Measurements from ENCODE around the gene SPECC1L. TPM values are rescaled to one million over a fixed set of nuclear protein-coding genes. Genes with fewer than 3 reads are reported as not detected.

The SPECC1L gene
- total RNA-seq, 1 donor from 2014 or later: 35.9 TPM

DNA sequence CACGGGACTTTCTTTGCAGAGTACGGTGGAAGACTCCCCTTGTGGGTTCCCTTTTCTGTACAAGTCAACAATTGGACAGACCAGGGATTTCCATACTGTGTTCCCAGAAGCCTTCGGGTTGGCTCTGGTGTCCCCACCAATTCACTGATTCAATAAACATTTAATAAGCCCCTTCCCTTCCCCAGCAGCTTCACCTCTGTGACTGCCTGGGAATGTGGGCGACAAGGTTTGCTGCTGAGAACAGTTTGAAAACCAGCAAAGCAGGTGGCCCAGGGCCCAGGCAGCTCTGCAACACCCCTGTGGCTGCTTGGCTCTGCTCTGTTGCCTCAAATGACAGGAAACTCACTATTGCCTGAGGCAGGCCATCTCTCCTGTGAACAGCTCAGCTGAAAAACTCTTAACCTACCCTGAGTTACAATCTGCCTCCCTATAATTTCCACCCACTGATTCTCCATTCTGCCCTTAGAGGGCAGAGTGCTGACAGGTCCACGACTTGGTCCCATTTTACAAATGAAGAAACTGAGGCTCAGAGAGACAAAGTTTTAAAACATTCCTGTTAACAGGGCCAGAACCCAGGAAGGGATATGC is 167.2 kb downstream of the SPECC1L start:
- no peak for DNase-seq (ENCODE audit: low spot score)
- no peaks in the 10 kb centered on the region for H3K27me3 Mint-ChIP-seq (ENCODE audit: low read depth)
- no peak overlapping the region for H3K4me3 Mint-ChIP-seq (ENCODE audit: low read depth)
- peak overlapping the region; percentile 39 for H3K27ac Mint-ChIP-seq
- H3K36me3 Mint-ChIP-seq (ENCODE audit: low read depth): peaks cover 73% of the 10 kb centered on the region
- no peaks in the 10 kb centered on the region for H3K9me3 Mint-ChIP-seq
- intact Hi-C loops (cut with micrococcal nuclease): no loop called here
- H3K4me1 Mint-ChIP-seq (ENCODE audit: low read depth): peaks cover 63% of the 10 kb centered on the region

GRCh38 chr22:24440270-24440717 is 169.7 kb downstream of the SPECC1L start:
- Mint-ChIP-seq H3K4me1 (ENCODE audit: low read depth) (peaks cover 54% of the 10 kb centered on the region), H3K36me3 (ENCODE audit: low read depth) (peaks cover 71% of the 10 kb centered on the region), H3K27ac (no peak overlapping the region), H3K27me3 (ENCODE audit: low read depth) (no peaks in the 10 kb centered on the region), H3K9me3 (no peaks in the 10 kb centered on the region), H3K4me3 (ENCODE audit: low read depth) (no peak overlapping the region)
- intact Hi-C loops (cut with micrococcal nuclease): no loop called here
- no peak for DNase-seq (ENCODE audit: low spot score)

DNA sequence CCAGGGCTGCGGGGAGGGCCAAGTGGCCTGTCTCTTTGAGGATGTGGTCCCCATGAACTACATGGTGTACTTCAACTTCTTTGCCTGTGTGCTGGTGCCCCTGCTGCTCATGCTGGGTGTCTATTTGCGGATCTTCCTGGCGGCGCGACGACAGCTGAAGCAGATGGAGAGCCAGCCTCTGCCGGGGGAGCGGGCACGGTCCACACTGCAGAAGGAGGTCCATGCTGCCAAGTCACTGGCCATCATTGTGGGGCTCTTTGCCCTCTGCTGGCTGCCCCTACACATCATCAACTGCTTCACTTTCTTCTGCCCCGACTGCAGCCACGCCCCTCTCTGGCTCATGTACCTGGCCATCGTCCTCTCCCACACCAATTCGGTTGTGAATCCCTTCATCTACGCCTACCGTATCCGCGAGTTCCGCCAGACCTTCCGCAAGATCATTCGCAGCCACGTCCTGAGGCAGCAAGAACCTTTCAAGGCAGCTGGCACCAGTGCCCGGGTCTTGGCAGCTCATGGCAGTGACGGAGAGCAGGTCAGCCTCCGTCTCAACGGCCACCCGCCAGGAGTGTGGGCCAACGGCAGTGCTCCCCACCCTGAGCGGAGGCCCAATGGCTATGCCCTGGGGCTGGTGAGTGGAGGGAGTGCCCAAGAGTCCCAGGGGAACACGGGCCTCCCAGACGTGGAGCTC is 170.2 kb downstream of the SPECC1L start:
- DNase-seq (ENCODE audit: low spot score): no peak
- Mint-ChIP-seq H3K4me3 (ENCODE audit: low read depth) (no peak overlapping the region), H3K27me3 (ENCODE audit: low read depth) (no peaks in the 10 kb centered on the region), H3K9me3 (no peaks in the 10 kb centered on the region), H3K27ac (peak overlapping the region; percentile 51), H3K36me3 (ENCODE audit: low read depth) (peaks cover 68% of the 10 kb centered on the region), H3K4me1 (ENCODE audit: low read depth) (peaks cover 54% of the 10 kb centered on the region)
- intact Hi-C loops (cut with micrococcal nuclease): no loop called here

- Mint-ChIP-seq H3K27ac (peak overlapping the region; percentile 59), H3K27me3 (ENCODE audit: low read depth) (no peaks in the 10 kb centered on the region), H3K9me3 (no peaks in the 10 kb centered on the region), H3K4me3 (ENCODE audit: low read depth) (no peak overlapping the region), H3K36me3 (ENCODE audit: low read depth) (peaks cover 65% of the 10 kb centered on the region), H3K4me1 (ENCODE audit: low read depth) (peaks cover 56% of the 10 kb centered on the region)
- intact Hi-C loops (cut with micrococcal nuclease): no loop called here
- DNase-seq (ENCODE audit: low spot score): no peak
These were observed 171.0 kb downstream of the SPECC1L start for GRCh38 chr22:24441406-24442351.

DNA sequence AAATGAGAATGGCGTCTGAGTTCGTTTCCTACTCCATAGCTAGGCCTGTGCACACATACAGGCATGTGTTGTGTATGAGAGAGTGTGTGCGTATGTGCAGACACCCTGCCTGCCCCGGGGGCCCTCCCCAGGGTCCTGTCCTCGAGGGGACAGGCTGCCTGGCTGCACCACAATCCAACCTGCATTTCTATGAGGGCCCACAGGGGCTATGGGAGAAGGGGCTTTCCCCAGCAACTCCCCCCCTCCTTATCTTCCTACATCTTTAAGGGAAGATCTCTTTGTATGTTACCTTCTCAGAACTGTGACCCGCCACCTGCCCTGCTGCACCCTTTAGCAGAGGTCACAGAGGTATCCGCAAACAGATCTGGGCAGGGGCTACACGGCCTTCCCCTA is 171.7 kb downstream of the SPECC1L start:
- Mint-ChIP-seq H3K27me3 (ENCODE audit: low read depth) (no peaks in the 10 kb centered on the region), H3K4me3 (ENCODE audit: low read depth) (no peak overlapping the region), H3K9me3 (no peaks in the 10 kb centered on the region), H3K36me3 (ENCODE audit: low read depth) (peaks cover 61% of the 10 kb centered on the region), H3K4me1 (ENCODE audit: low read depth) (peaks cover 54% of the 10 kb centered on the region), H3K27ac (no peak overlapping the region)
- intact Hi-C loops (cut with micrococcal nuclease): no loop called here
- DNase-seq (ENCODE audit: low spot score): no peak

- Mint-ChIP-seq H3K27me3 (ENCODE audit: low read depth) (no peaks in the 10 kb centered on the region), H3K4me3 (ENCODE audit: low read depth) (no peak overlapping the region), H3K27ac (no peak overlapping the region), H3K36me3 (ENCODE audit: low read depth) (peaks cover 48% of the 10 kb centered on the region), H3K9me3 (no peaks in the 10 kb centered on the region), H3K4me1 (ENCODE audit: low read depth) (peaks cover 42% of the 10 kb centered on the region)
- DNase-seq (ENCODE audit: low spot score): no peak
- intact Hi-C loops (cut with micrococcal nuclease): no loop called here
These were observed 173.0 kb downstream of the SPECC1L start for GRCh38 chr22:24443668-24444067.

DNA sequence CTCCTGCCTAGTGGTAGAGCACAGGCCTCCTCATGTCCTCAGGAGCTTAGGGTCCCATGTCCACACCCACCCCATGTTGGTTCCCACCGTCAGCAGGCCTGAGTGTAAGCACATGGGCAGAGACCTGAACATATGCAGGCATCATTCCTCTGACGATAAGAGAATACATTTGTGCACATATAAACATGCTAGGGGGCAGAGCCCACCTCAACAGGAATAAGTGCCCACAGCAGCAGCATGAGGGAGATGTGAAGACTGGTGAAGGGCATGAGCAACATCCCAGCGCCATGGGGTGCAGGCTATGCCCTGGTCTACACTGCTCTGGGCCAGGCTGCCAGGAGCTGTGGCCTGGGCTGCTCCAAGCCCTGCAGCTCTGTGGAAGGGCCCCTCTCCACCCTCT is 173.6 kb downstream of the SPECC1L start:
- H3K27me3 Mint-ChIP-seq (ENCODE audit: low read depth): no peaks in the 10 kb centered on the region
- no peak overlapping the region for H3K4me3 Mint-ChIP-seq (ENCODE audit: low read depth)
- peaks cover 44% of the 10 kb centered on the region for H3K36me3 Mint-ChIP-seq (ENCODE audit: low read depth)
- intact Hi-C loops (cut with micrococcal nuclease): no loop called here
- DNase-seq (ENCODE audit: low spot score): no peak
- H3K9me3 Mint-ChIP-seq: no peaks in the 10 kb centered on the region
- H3K27ac Mint-ChIP-seq: no peak overlapping the region
- peaks cover 42% of the 10 kb centered on the region for H3K4me1 Mint-ChIP-seq (ENCODE audit: low read depth)

GRCh38 chr22:24444729-24445466 is 174.3 kb downstream of the SPECC1L start:
- H3K4me1 Mint-ChIP-seq (ENCODE audit: low read depth): peaks cover 42% of the 10 kb centered on the region
- H3K27ac Mint-ChIP-seq: peak overlapping the region; percentile 30
- H3K27me3 Mint-ChIP-seq (ENCODE audit: low read depth): no peaks in the 10 kb centered on the region
- intact Hi-C loops (cut with micrococcal nuclease): loop anchor here (5.0 kb wide), 1 partner anchor 42 kb away; no protein-coding TSS in a partner anchor
- no peaks in the 10 kb centered on the region for H3K9me3 Mint-ChIP-seq
- peaks cover 42% of the 10 kb centered on the region for H3K36me3 Mint-ChIP-seq (ENCODE audit: low read depth)
- no peak for DNase-seq (ENCODE audit: low spot score)
- no peak overlapping the region for H3K4me3 Mint-ChIP-seq (ENCODE audit: low read depth)

GRCh38 chr22:24445481-24446259 is 175.0 kb downstream of the SPECC1L start:
- H3K36me3 Mint-ChIP-seq (ENCODE audit: low read depth): peaks cover 36% of the 10 kb centered on the region
- H3K27ac Mint-ChIP-seq: peak overlapping the region; percentile 30
- intact Hi-C loops (cut with micrococcal nuclease): loop anchor here (5.0 kb wide), 1 partner anchor 42 kb away; no protein-coding TSS in a partner anchor
- no peak overlapping the region for H3K4me3 Mint-ChIP-seq (ENCODE audit: low read depth)
- peaks cover 38% of the 10 kb centered on the region for H3K4me1 Mint-ChIP-seq (ENCODE audit: low read depth)
- no peaks in the 10 kb centered on the region for H3K9me3 Mint-ChIP-seq
- no peak for DNase-seq (ENCODE audit: low spot score)
- no peaks in the 10 kb centered on the region for H3K27me3 Mint-ChIP-seq (ENCODE audit: low read depth)

- Mint-ChIP-seq H3K4me1 (ENCODE audit: low read depth) (peaks cover 35% of the 10 kb centered on the region), H3K27ac (peak overlapping the region; percentile 26), H3K36me3 (ENCODE audit: low read depth) (peaks cover 31% of the 10 kb centered on the region), H3K27me3 (ENCODE audit: low read depth) (no peaks in the 10 kb centered on the region), H3K9me3 (no peaks in the 10 kb centered on the region), H3K4me3 (ENCODE audit: low read depth) (no peak overlapping the region)
- no peak for DNase-seq (ENCODE audit: low spot score)
- intact Hi-C loops (cut with micrococcal nuclease): loop anchor here (5.0 kb wide), 1 partner anchor 41 kb away; no protein-coding TSS in a partner anchor
These were observed 175.6 kb downstream of the SPECC1L start for GRCh38 chr22:24446260-24446611.

DNA sequence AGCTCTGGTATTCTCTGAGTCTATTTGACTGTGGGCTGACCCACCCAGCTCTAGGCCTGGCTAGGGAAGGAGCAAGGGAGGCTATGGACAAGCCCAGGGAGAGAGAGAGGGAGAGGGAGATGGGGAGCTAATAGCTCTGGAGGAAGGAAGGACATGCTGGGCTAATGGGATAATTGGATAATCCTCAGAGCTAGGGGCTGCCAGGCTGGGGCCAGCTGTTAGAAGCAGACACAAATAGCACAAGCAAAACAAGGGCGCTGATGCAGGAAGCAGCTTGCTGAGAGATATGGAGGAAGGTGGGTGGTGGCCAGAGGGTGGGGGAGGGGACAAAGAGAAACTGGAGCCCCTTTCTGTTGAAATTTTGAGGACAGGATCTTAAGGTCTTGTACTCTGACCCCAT is 180.0 kb downstream of the SPECC1L start:
- H3K4me3 Mint-ChIP-seq (ENCODE audit: low read depth): no peak overlapping the region
- DNase-seq (ENCODE audit: low spot score): no peak
- no peaks in the 10 kb centered on the region for H3K9me3 Mint-ChIP-seq
- no peaks in the 10 kb centered on the region for H3K27me3 Mint-ChIP-seq (ENCODE audit: low read depth)
- intact Hi-C loops (cut with micrococcal nuclease): no loop called here
- H3K27ac Mint-ChIP-seq: no peak overlapping the region
- peaks cover 16% of the 10 kb centered on the region for H3K4me1 Mint-ChIP-seq (ENCODE audit: low read depth)
- H3K36me3 Mint-ChIP-seq (ENCODE audit: low read depth): no peaks in the 10 kb centered on the region

DNA sequence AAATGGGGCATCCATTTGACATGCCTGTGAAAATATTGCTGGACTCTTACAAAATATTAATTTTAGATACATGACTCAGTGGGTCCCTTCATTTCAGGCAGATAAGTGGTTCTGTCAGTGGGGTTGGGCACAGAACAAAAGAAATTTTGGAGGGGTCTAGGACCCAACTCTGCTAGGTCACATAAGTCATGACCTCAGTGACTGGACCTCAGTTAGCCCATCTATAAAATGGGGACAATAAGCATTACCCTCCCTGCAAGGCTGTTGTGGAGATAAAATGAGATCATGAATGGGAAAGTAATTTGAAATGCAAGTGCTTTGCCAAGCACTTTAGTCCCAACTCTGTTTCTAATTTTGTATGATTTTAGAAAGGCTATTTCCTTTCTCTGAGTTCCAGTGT is 180.5 kb downstream of the SPECC1L start:
- Mint-ChIP-seq H3K27me3 (ENCODE audit: low read depth) (no peaks in the 10 kb centered on the region), H3K9me3 (no peaks in the 10 kb centered on the region), H3K27ac (no peak overlapping the region), H3K36me3 (ENCODE audit: low read depth) (no peaks in the 10 kb centered on the region), H3K4me1 (ENCODE audit: low read depth) (peaks cover 11% of the 10 kb centered on the region), H3K4me3 (ENCODE audit: low read depth) (no peak overlapping the region)
- no peak for DNase-seq (ENCODE audit: low spot score)
- intact Hi-C loops (cut with micrococcal nuclease): no loop called here
